GM19351 (cell line): ENCODE measurements around the gene SLC25A10.
"Not testable (repeated sequence)": the region's sequence is repeated elsewhere in the genome, so short reads cannot be mapped to it uniquely, and the experiment has no call there.

Experiments used
- ATAC-seq: cut with Tn5 transposase; IDR thresholded peaks from one replicate; pipeline ENCODE4 v1.9.1; 2021; ENCODE audit warnings: mild to moderate bottlenecking, moderate library complexity; ENCODE audit not compliant: unreplicated experiment

The SLC25A10 gene

DNA sequence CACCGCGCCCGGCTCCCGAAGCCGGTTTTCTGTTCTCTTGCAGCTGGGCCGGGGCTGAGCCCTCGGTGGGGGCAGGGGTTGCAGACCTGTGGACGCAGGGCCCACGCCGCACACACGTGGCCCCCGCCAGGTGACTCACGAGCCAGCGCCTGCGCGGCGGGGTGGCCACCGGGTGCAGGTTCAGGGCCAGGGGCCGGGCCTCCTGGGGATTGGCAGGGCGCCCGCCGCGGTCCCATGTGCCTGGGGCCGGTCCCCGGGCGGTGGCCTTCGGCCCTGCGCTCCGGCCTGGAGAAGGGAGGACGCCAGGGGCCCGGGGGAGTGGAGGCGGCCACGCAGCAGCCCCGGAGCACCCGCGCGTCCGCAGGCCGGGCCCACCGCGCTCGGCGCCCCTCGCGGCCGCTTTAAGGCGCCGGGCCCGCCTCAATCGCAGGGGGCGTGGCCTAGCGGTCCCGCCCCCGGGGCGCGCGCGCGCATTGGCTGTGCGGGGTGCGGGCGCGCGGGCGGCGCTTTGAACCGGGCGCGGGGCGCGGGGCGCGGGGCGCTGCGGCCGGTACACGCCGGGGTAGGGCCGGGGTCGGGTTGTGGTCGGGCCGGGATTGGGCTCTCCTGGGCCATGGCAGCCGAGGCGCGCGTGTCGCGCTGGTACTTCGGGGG is at the start of gene SLC25A10:
TSS of gene SLC25A10 (plus strand) at position 471 of the 654 bp plus-strand sequence. CDS start at position 614, 143 bp downstream.
- peak; percentile 66 for ATAC-seq

DNA sequence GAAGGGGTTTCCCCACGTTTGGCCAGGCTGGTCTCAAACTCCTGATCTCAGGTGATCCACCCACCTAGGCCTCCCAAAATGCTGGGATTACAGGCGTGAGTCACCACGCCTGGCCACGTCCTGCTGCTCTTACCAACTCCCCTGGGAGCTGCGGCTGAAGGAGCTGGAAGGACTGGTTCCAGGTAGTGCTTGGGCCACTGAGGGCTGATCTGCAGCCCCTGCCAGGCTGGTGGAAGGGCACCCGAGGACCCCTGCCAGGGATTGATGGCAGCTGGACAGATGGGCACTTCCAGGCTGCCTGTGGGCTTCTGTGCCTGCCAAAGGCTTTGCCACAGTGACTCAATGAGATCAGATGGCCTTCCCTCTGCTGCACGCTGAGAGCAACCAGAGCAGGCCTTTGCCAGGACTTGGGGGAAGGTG is 48.0 kb upstream of the SLC25A10 start:
- no peak for ATAC-seq

- ATAC-seq, result no peak
Observed at GRCh38 chr17:81665205-81666091, 46.6 kb upstream of the SLC25A10 start.

DNA sequence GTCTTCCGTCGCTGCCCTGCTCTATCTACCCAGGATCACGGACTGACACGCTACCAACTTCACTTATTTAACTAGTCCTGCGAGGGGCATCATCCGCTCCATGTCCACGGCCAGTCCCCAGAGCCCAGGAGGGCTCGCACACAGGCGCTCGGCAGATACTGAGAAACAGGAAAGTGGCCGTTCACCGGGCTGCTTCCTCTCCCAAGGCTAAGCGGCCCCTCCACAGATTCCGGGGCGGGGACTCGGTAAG is 46.1 kb upstream of the SLC25A10 start:
- ATAC-seq, result no peak

DNA sequence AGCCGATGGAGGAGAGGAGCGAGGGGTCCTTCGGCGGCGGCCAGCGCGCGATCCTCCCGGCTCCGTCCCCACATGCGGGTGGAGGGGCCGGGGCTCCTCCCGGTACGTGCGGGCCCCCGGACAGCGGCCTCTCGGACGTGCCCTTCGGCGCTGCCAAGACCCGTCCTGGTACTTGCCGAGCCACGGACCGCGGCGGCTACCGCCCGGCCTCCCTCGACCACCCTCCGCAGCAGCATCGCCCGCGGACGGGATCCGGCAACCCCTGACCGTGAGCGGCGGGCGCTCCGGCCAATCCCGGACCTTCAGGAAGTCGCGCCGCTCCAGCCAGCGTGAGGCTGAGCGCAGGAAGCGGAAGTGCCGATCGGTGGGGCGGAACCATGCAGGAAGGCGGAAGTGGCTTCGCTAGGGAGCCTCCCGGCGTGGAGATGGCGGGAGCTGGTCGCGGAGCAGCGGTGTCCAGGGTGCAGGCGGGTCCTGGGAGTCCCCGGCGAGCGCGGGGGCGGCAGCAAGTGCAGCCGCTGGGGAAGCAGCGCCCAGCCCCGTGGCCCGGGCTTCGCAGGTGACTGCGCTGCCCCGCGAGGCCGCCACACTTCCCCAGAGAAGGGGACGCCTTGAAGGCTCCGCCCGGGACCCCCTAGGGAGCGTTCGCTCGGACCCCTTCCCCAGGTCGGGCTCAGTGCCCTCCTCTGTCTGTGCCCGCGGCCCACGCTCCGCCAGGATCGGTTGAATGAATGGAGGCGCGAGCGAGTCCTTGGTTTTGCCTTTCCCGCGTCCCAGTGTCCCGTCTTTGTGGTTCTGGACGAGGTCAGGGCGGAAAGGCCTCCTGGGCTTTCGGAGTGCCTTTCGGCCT is 45.5 kb upstream of the SLC25A10 start, which contains the start of the genes CCDC137 and OXLD1:
TSS of gene CCDC137 (plus strand) at position 396 of the 850 bp plus-strand sequence. CDS start at position 426, 30 bp downstream.
TSS of gene OXLD1 (minus strand) at position 264 of the 850 bp plus-strand sequence. CDS start at position 236, 28 bp downstream.
- peak; percentile 88 for ATAC-seq

- ATAC-seq, result no peak
Observed at GRCh38 chr17:81667754-81668153, 44.3 kb upstream of the SLC25A10 start.

DNA sequence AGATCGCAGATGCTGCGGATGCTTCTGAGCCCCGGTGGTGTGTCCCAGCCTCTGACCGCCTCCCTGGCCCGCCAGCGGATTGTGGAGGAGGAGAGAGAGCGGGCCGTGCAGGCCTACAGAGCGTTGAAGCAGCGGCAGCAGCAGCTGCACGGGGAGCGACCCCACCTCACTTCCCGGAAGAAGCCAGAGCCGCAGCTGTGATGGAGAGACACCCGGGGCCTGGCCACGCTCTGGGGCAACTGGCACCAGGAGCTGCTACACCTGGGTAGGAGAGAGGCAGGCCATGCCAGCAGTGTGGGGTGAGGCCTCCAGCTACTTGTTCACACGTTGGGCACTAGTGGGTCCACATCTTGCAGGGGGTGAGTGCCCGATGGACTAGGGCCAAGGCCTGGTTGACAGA is 39.6 kb upstream of the SLC25A10 start:
- ATAC-seq, result no peak

- no peak for ATAC-seq
Observed at GRCh38 chr17:81672954-81673353, 39.1 kb upstream of the SLC25A10 start.

DNA sequence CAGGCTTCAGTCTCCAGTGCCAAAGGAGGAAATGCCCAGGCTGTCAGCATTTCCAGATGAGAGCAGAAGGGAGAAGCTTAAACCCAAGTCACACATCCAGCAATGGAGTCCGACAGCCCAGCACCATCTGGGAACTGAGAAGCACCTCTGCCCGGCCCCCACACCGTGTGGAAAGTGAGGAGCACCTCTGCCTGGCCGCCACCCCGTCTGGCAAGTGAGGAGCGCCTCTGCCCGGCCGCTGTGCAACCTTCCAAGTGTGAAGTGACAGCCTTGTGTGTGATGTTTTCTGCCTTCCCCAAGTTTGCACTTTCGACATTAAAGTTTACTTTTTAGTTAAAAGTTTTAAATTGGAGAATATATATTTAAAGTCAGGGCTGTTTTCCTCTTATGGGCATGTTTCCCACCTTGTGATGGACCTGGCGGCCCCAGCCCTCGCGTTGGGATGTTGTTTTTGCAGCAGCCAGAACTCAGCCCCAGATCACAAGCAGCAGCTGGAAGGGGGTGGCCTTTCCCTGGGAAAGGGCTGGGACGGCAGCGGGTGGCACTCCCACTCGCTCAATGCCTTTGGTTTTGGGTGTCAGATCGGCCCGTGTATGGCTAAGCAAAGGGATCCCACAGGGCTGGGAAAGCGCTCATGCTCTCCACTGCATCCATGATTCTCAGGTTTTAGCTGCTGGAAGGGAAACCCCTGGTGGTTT is 38.4 kb upstream of the SLC25A10 start:
- no peak for ATAC-seq

DNA sequence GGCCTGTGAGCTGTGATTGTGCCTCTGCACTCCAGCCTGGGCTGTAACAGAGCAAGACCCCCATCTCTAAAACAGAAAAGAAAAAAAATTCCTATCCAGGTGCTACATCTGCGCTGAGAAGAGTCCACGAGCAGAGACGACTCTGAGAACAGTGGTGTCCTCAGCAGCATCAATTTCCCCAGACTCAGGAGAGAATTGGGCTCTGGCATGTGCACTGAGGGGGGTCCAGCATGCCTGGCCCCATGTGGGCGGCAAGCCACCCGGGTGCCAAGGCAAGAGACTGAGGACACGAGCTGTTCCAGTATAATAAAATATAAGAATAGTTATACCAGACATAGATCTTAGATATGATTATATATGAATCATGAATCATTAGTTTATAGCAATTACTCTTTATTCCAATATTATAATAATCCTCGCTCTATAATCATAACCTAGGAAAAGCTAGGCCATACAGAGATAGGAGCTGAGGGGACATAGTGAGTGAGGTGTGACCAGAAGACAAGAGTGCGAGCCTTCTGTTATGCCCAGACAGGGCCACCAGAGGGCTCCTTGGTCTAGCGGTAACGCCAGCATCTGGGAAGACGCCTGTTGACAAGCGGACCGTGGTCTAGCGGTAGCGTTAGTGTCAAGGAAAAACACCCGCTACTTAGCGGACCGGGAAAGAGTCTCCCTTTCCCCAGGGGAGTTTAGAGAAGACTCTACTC is 36.4 kb upstream of the SLC25A10 start:
- ATAC-seq, result not testable (repeated sequence)

GRCh38 chr17:81676906-81677305 is 35.2 kb upstream of the SLC25A10 start:
- ATAC-seq, result no peak

GRCh38 chr17:81680150-81680549 is 31.9 kb upstream of the SLC25A10 start:
- no peak for ATAC-seq

DNA sequence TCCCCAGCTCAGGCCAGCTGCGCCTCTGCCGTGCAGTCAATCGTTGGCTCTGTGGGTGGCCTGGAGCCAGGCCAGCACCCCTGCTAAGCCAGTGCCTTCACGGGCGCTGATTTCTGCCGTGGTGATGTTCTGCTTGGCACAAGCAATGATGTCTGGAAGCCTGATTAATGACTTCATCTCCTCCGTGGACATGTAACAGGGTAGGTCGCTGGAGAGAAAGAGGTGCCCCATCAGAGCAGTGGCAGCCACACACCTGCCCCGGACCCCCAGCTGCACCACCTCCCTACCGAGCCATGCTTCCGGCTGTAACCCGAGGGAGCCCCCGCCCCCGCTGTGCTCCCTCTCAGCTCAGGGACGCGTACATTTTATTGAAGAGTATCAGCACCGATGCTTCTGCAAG is 30.4 kb upstream of the SLC25A10 start:
- no peak for ATAC-seq

DNA sequence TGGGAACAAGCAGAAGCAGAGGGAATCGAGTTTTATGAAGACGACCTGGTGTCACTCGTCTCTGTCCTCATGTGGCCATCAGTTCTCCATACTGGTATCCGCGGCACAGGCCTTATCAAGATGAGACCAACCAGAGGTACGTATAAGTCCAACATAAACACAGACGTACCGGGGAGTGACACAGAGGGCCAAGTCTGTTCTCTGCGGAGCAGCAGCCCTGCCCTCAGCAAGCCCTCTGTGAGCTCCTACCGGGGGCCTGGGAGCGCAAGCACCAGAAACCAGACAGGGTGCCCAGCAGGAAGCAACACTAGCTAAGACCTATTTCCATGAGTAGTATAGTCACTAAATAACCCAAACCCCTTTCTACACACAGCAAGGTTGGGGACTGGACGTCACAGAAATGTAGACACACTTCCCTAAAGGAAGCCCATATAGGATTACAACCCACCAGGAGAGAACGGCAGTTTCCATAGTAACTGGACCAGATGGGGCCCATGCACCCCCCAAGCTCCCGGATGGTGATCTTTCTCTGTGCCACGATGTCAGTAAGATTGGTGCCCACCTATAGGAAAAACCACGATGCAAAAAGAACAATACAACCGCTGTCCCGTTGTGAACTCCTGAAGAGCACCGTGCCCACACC is 29.4 kb upstream of the SLC25A10 start:
- ATAC-seq, result no peak

- ATAC-seq, result peak; percentile 2
Observed at GRCh38 chr17:81683208-81683583, 28.9 kb upstream of the SLC25A10 start.

DNA sequence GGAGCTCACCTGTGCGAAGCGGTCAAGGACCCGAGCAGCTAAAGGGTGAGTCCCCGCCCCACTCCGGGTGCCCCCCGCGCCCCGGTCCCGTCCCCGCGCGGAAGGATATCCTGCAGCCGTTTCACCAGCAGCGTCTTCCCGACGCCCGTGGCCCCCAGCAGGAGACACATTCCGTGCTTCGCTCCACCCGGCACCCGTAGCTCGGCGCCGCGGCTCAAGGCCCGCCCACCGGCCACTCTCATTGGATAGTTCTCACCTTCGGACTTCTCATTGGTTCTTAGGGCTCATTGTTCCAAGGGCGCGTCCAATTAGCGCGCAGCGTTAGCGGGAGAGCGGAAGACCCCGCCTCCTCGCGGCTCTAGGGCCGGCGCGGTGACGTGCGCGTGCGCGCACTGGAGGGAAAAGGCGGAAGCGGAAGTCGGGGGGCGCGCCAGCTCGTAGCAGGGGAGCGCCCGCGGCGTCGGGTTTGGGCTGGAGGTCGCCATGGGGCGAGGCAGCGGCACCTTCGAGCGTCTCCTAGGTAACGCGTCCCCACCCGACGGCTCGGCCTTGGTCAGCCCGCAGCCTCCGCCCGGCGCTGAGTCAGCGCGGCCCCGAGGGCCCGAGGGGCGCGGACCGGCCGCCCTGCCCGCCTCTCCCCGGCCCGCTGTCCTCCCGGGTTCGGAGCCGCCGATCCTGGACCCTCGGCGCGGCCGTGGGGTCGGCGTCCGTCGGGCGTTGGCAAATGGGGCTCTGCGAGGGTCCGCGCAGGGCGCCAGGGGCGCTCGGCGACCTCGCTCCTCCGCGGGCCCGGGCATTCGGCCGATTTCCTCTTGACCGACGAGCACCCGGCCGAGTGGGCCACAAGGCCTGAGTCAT is 28.3 kb upstream of the SLC25A10 start, which contains the start of the genes ARL16 and HGS:
TSS of gene ARL16 (minus strand) at position 214 of the 858 bp plus-strand sequence. CDS start at position 170, 44 bp downstream.
TSS of gene HGS (plus strand) at position 428 of the 858 bp plus-strand sequence. CDS start at position 484, 56 bp downstream.
- peak; percentile 94 for ATAC-seq

- ATAC-seq, result no peak
Observed at GRCh38 chr17:81684442-81684911, 27.6 kb upstream of the SLC25A10 start.

DNA sequence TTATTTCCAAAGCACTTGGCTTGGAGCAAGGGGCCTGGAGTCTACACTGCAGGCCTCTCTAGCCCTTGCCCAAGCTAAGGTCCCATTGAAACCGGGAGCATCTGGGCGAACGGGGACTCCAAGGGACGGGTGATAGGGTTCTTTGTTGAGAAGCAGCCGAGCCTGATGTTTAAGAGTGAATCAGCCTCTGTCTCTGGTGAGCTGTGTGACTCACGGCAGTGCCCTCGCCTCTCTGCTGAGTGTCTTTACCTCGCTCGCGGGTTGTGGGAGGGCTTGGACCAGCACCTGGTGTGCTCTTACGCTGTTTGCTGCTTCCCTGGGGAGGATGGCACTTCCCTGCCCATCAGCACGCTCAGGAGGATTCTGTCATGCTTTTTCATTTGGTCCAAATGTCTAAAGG is 27.0 kb upstream of the SLC25A10 start:
- ATAC-seq, result no peak
